HCT116 (cell line): Measurements from ENCODE around the gene LSAMP. TPM values are rescaled to one million over a fixed set of nuclear protein-coding genes. Genes with fewer than 3 reads are reported as not detected.

Experiments used
- ATAC-seq: fragments of 200-7000 bp; cut with Tn5 transposase; 2 replicates; pipeline ENCODE4 v1.9.1; 2020; ENCODE audit warnings: mild to moderate bottlenecking, moderate library complexity
- BruUV-seq: library from RNA; stranded (reverse); fragments of 400-500 nt; replicated peaks from 2 replicates; lab custom pipeline; 2021; lab: Mats Ljungman, UMichigan
- CTCF ChIA-PET: fragments of 300-600 bp; sonication (Branson Sonifier 250); formaldehyde crosslinking; loops from one replicate; lab custom pipeline; 2021; ENCODE audit warnings: antibody characterized with exemption; lab: Charles Lee
- POLR2A ChIA-PET: fragments of 300-600, 350-600 bp; sonication (Branson Sonifier 250); formaldehyde crosslinking; loops from one replicate; lab custom pipeline; 2021; ENCODE audit warnings: antibody characterized with exemption; lab: Charles Lee
- RAD21 ChIA-PET, 2 experiments: fragments of 300-600 bp; sonication (Branson Sonifier 250); formaldehyde crosslinking; loops; one replicate each; lab custom pipeline; 2023; ENCODE audit warnings: low total read pairs in 2 of 2; ENCODE audit not compliant: uncharacterized antibody in 2 of 2, unreplicated experiment in 2 of 2, low non-redundant PET in 1 of 2; lab: Charles Lee
- DNase-seq: peaks from one replicate; pipeline ENCODE4 v3.0.0-alpha.2; 2010; ENCODE audit warnings: low read depth, low spot score
- H2AFZ ChIP-seq: fragments of 200-600 bp; shearing (Covaris generic), sonication (generic); 2 replicates; pipeline ENCODE4 v1.6.1; 2017; ENCODE audit warnings: low read depth, mixed run types, mixed read lengths, antibody characterized with exemption, low read length; ENCODE audit not compliant: poor library complexity, severe bottlenecking
- H3K27ac ChIP-seq: 2 replicates; pipeline ENCODE4 v1.5.1; 2012; ENCODE audit warnings: low read depth, low read length
- H3K27me3 ChIP-seq: fragments of 200-600 bp; sonication (generic); 2 replicates; pipeline ENCODE4 v1.6.1; 2016; ENCODE audit warnings: mixed run types, low read length, mixed read lengths; ENCODE audit not compliant: insufficient read depth
- H3K36me3 ChIP-seq, 2 experiments: fragments of 200-500 bp in 1 of 2; fragments of 200-600 bp in 1 of 2; sonication (Bioruptor generic) in 1 of 2; sonication (generic) in 1 of 2; 2 replicates each; pipeline versions ENCODE4 v1.5.1 to v1.6.1; 2014 to 2016; ENCODE audit warnings: low read length in 2 of 2, inconsistent platforms in 1 of 2, mixed read lengths in 1 of 2, mixed run types in 1 of 2; ENCODE audit not compliant: insufficient read depth in 2 of 2, control insufficient read depth in 1 of 2
- H3K4me1 ChIP-seq, 2 experiments: fragments of 200-600 bp in 1 of 2; sonication (generic) in 1 of 2; 2 replicates each; pipeline versions ENCODE4 v1.5.1 to v1.6.1; 2012 to 2017; ENCODE audit warnings: low read length in 2 of 2, inconsistent platforms in 1 of 2, mild to moderate bottlenecking in 1 of 2, mixed read lengths in 1 of 2, mixed run types in 1 of 2, moderate library complexity in 1 of 2; ENCODE audit not compliant: insufficient read depth in 2 of 2, control insufficient read depth in 1 of 2
- H3K4me2 ChIP-seq: fragments of 200-600 bp; sonication (generic); 2 replicates; pipeline ENCODE4 v1.6.1; 2017; ENCODE audit warnings: mixed run types, low read length, mixed read lengths
- H3K4me3 ChIP-seq, 2 experiments: fragments of 200-600 bp in 1 of 2; sonication (generic) in 1 of 2; replicated peaks in 1 of 2; 2 replicates each; pipeline ENCODE4 v1.5.1; 2011 to 2016; ENCODE audit warnings: low read length in 2 of 2, control low read depth in 1 of 2, low read depth in 1 of 2, mild to moderate bottlenecking in 1 of 2, mixed read lengths in 1 of 2, mixed run types in 1 of 2
- H3K79me2 ChIP-seq: fragments of 200-600 bp; sonication (generic); 2 replicates; pipeline ENCODE4 v1.6.1; 2017; ENCODE audit warnings: mild to moderate bottlenecking, mixed run types, low read length, moderate library complexity, mixed read lengths; ENCODE audit not compliant: insufficient read depth
- H3K9ac ChIP-seq: fragments of 200-600 bp; sonication (generic); 2 replicates; pipeline ENCODE4 v1.6.1; 2016; ENCODE audit warnings: low read length, mixed read lengths
- H3K9me2 ChIP-seq: fragments of 200-600 bp; sonication (generic), shearing (Covaris generic); 2 replicates; pipeline ENCODE4 v1.6.1; 2017; ENCODE audit warnings: mixed run types, mild to moderate bottlenecking, moderate library complexity; ENCODE audit not compliant: insufficient read depth
- H3K9me3 ChIP-seq, 2 experiments: fragments of 200-500 bp in 1 of 2; fragments of 200-600 bp in 1 of 2; sonication (Bioruptor generic) in 1 of 2; sonication (generic) in 1 of 2; 2 replicates each; pipeline ENCODE4 v1.6.1; 2014 to 2017; ENCODE audit warnings: low read length in 2 of 2, mixed read lengths in 2 of 2, inconsistent platforms in 1 of 2, low read depth in 1 of 2, mild to moderate bottlenecking in 1 of 2, mixed run types in 1 of 2, moderate library complexity in 1 of 2; ENCODE audit not compliant: control insufficient read depth in 1 of 2, insufficient read depth in 1 of 2
- H4K20me1 ChIP-seq: fragments of 200-600 bp; sonication (generic), shearing (Covaris generic); 2 replicates; pipeline ENCODE4 v1.6.1; 2017; ENCODE audit warnings: mixed run types, mild to moderate bottlenecking, moderate library complexity; ENCODE audit not compliant: insufficient read depth
- CBX3 ChIP-seq: IDR thresholded peaks from 2 replicates; pipeline ENCODE4 v1.6.1; 2012; ENCODE audit warnings: low read depth
- ELF1 ChIP-seq: IDR thresholded peaks from 2 replicates; pipeline ENCODE4 v1.6.1; 2012; ENCODE audit warnings: low read depth, borderline replicate concordance
- EZH2phosphoT487 ChIP-seq: fragments of 200-600 bp; IDR thresholded peaks from 2 replicates; pipeline ENCODE4 v1.6.1; 2018; ENCODE audit warnings: antibody characterized with exemption, borderline replicate concordance
- POLR2A ChIP-seq: IDR thresholded peaks from 2 replicates; pipeline ENCODE4 v1.7.0; 2011; ENCODE audit warnings: borderline replicate concordance; ENCODE audit not compliant: insufficient read depth, insufficient read length; ENCODE audit errors: extremely low read depth
- SP1 ChIP-seq: IDR thresholded peaks from 2 replicates; pipeline ENCODE4 v1.6.1; 2012; ENCODE audit warnings: low read depth
- YY1 ChIP-seq: IDR thresholded peaks from 2 replicates; pipeline ENCODE4 v1.6.1; 2011; ENCODE audit warnings: low read length, low read depth, moderate library complexity, mild to moderate bottlenecking; ENCODE audit not compliant: insufficient replicate concordance; ENCODE audit errors: extremely low read depth
- ZFX ChIP-seq: fragments of 450-650 bp; IDR thresholded peaks from 2 replicates; pipeline ENCODE4 v1.6.1; 2017
- ZNF274 ChIP-seq: fragments of 200-500 bp; sonication (Bioruptor generic); IDR thresholded peaks from 2 replicates; pipeline ENCODE4 v1.6.1; 2014; ENCODE audit warnings: mild to moderate bottlenecking, low read depth, low read length, inconsistent platforms
- intact Hi-C: fragments of 100-400 bp; cut with micrococcal nuclease; formaldehyde crosslinking; loops from 2 replicates; pipeline ENCODE4 v1.10.0; 2022
- total RNA-seq: library from RNA; stranded (reverse); gene quantifications from one replicate; pipeline ENCODE4 v1.2.1, GENCODE V29; 2021; ENCODE audit not compliant: unreplicated experiment
- TF ChIP-seq, protein P1 (sequence below): IDR thresholded peaks from 2 replicates; pipeline ENCODE4 v1.6.1; 2012

The LSAMP gene
- total RNA-seq, 1 experiment from 2014 or later, result 0.25 TPM

DNA sequence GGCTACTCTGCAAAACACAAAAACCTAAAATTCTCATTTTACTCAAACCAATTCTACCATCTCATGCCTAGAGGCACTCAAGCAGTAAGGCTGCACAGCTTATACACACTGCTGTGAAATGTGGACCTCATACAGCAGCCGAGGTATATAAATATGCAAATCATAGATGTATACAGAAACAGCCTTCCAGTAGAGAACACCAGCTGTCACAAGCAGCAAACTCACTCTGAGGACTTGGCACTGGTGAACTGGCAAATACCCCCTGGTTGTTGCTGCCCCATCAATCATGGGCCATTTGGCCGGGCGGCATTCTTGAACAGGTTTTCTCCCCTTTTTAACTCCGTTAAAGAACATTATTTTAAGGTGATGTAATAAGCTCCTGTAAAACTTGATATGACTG lies 378.0 kb downstream of the LSAMP start:
- Histone ChIP-seq H3K4me3 (no peak overlapping the region), H3K4me1 (no peaks in the 10 kb centered on the region; a peak in 1 of 4 replicates), H3K9me2 (no peaks in the 10 kb centered on the region), H3K79me2 (no peaks in the 10 kb centered on the region), H3K9me3 (no peaks in the 10 kb centered on the region), H2AFZ (no peak overlapping the region), H3K4me2 (no peak overlapping the region), H3K27me3 (no peaks in the 10 kb centered on the region), H3K9ac (no peak overlapping the region), H4K20me1 (no peaks in the 10 kb centered on the region), H3K36me3 (no peaks in the 10 kb centered on the region), H3K27ac (no peak overlapping the region)
- TF ChIP-seq, protein P1, sequence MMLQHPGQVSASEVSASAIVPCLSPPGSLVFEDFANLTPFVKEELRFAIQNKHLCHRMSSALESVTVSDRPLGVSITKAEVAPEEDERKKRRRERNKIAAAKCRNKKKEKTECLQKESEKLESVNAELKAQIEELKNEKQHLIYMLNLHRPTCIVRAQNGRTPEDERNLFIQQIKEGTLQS, result no peak
- no peak for TF ChIP-seq YY1
- no peak for TF ChIP-seq POLR2A
- no peak for TF ChIP-seq ELF1
- no peak for TF ChIP-seq ZFX
- TF ChIP-seq ZNF274, result no peak
- no peak for TF ChIP-seq EZH2phosphoT487
- no TSS peak for BruUV-seq
- ATAC-seq (no peak), DNase-seq (no peak)
- intact Hi-C loops, result no loop called here
- ChIA-PET RAD21 (no interaction called here), CTCF (no interaction called here), POLR2A (no interaction called here)

DNA sequence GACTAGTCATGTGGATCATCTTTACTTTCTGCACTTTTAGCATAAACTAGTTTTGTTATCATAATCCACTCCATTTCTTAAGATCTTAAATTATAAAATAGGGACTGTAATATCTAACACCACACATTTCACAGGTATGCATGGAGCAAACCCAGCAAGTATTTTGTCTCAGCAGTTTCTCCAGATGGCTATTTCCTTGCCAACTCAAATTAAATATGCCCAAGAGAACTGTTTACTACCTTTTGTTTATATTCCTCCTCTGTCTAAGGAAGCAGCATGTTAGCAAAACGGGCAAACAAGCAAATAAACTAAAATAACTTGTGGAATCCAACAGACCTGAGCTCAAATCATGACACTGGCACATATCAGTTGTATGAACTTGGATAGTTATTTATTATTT lies 379.8 kb downstream of the LSAMP start:
- CTCF ChIA-PET, result no interaction called here
- TF ChIP-seq SP1, result no peak
- no peak for TF ChIP-seq CBX3
- TF ChIP-seq, all 23 proteins: peak for 0
- no peaks in the 10 kb centered on the region for H3K9me2 ChIP-seq
- no peaks in the 10 kb centered on the region for H3K79me2 ChIP-seq
- H3K27ac ChIP-seq, result no peak overlapping the region
- H3K4me2 ChIP-seq, result no peak overlapping the region
- H3K9ac ChIP-seq, result no peak overlapping the region
- no TSS peak for BruUV-seq
- H3K9me3 ChIP-seq, result no peaks in the 10 kb centered on the region
- intact Hi-C loops, result no loop called here
- no peak overlapping the region for H2AFZ ChIP-seq
- H3K36me3 ChIP-seq, result no peaks in the 10 kb centered on the region
- H3K4me3 ChIP-seq, result no peak overlapping the region
- H3K4me1 ChIP-seq, result peaks cover 0 to 1% of the 10 kb centered on the region in 2 experiments; a peak in 1 of 4 replicates
- no peak for ATAC-seq
- H4K20me1 ChIP-seq, result no peaks in the 10 kb centered on the region
- ChIA-PET RAD21 (no interaction called here), POLR2A (no interaction called here)
- DNase-seq, result no peak
- H3K27me3 ChIP-seq, result no peaks in the 10 kb centered on the region
